ENCODE results near the gene NTN1.

NTN1 gene

DNA sequence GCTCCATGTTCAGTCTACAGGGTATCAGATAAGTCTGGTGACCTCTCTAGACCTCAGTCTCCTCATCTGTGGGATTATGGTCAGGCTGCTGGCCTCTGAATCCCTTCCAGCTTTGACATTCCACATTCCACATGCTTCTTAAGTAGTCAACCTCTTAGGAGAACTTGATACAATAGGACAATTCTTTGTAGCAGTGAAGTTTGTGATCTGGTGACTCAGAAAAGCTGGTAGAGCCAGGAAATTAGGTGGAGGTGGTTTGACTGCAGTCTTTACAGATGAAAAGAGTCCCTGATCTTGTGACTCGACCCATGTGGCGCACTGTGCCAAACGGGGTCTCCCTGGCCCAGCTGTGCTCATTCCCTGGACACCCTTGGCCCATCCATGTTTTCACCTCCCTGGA, 147.8 kb downstream of the NTN1 start:
- no peak for DNase-seq

DNA sequence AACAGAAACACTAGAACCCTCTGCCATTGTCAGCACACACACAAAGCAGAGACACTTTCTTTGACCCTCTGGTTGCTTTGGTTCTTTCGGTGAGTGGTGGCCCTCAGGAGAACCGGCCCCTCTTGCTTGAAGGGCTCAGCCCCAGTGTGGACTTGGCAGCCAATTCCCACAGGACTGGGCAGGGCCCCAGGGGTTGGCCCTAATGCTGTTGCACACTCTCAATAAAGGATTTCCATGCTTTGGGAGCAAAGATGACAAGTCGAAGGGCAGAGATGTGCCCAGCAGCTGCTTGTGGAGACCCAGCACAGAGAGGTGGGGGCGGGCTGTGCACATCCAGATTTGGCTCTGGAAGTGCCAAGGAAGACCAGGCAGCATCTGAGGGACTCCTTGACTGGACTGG, 149.0 kb downstream of the NTN1 start:
- DNase-seq = no peak

DNA sequence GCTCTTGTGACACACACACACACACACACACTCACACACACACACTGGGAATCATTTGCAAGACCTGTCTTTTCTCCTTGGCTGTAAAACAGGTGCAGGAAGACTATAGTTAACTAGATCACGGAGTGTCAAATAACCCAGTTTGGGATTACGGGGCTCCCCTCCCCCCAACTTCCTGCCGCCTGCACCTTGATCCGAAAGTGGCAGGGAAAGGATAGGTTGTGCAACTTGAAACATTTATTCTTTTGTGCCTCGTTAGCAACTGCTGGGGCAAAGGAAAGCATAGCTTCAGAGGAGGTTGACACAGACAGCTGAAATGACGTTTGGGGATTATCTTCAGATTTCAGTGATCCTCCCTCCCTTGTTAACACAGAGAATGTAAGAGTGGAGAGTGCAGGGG, 149.5 kb downstream of the NTN1 start:
- no peak for DNase-seq

DNA sequence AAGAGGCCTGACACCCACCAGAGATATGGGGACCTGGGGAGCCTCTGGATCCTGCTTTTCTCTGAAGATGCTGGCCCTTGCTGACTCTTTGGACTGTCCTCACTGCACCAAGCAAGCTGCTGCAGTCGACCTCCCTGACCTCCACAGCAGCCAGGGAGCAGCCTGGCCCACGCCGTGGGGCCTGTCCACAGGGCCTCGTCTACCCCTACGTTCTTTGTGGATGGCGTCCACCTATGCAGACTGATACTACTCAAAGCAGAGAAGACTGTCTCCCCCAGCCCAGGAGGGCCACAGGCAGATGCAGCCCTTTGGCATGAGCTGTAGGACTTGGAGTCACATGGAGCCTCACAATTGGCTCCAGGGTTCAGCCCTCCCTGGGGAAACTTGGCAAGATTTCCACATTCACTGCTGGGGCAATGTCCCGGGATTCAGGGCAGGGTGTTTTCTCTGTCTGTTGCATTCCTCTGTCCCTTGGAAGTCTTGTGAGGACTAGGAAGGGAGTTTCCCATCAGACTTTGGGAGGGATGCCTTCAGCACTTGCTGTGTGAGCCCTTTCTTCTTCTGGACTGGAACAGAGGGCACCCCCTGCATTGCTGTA, 152.2 kb downstream of the NTN1 start:
- DNase-seq = no peak

DNA sequence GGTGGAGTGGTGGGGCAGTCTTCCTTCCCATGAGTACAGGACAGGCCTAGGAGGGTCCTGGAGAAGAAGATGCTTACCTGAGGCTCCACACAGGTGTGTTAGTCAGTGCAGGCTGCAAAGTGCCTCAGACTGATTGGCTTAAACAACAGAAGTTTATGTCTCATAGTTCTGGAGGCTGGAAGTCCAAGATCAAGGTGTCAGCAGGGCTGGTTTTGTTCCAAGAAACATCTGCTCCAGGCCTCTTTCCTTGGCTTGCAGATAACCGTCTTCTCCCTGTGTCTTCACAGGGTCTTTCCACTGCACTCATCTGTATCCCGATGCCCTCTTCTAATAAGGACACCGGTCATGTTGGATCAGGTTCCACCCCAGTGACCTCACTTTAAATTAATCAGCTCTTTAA, 153.0 kb downstream of the NTN1 start:
- DNase-seq = no peak

DNA sequence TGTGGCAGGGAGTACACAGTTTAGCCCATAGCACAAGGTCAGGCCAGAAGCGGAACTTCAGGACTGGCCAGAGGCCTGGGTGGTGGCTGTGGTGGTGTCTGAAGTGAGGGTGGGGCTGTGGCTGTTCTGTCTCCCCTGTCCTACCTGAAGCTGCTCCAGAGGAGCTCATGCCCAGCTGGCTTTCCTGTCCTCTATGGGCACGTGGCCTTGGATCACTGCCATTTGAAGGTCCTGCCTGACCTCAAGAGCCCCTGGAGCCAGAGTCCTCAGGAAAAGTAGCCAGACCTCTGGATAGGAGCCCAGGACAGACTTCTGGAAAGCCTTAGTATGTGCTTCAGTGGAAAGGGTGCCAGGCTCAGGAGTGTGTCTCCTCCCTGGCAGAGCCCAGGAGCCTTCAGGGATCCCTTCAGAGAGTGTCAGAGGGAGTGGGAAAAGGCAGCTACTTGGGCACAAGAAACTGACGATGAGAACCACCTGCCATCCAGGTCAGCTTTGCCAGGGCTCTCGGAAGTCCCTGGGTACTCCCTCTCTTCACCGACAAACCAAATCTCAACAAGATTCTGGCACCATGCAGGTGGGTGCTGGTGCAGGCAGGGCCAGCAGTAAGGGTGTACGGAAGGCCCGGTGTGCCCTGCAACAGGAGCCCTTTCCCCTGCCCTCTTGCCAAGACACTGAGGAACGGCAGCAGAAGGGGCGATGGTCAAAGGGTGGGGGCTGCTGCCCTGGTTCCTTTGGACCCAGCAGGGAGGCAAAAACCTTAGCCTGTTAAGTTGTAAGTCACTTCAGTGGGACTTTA, 153.7 kb downstream of the NTN1 start:
- no peak for DNase-seq

DNA sequence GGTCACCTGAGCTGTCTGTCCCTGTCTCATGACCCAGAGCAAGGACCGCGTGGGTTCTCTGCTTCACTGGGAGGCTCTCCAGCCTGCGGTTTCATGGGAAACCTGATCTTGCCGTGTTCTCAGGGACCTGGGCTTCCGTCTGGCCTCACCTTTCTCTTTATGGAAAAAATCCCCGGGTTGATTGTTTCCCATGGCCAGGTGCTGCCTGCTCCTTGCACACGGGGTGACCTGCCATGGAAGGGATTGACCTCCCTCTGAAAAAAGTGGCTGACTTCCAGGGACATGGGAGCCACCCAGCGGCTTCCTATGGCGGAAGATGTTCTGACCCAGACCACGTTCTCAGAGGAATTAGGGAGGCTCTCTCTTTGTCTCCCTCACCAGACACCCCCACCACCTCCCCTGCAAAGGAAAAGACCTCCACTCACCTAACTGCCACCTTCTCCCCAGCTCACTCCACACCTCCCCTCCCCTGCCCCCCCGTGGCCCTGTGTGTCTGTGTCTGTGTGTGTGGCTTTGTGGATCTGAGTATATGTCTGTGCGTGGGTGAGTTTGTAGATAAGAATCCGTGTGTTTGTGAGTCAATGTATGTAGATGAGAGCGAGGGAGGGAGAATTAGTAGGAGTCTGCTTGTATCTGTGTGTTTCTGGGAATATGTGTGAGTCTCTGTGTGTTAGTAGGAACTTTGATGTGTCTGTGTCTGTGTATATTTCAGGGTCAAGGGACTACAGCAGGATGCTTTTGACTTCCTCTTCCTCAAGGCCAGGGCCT, 154.6 kb downstream of the NTN1 start:
- DNase-seq = peak; percentile 21

DNA sequence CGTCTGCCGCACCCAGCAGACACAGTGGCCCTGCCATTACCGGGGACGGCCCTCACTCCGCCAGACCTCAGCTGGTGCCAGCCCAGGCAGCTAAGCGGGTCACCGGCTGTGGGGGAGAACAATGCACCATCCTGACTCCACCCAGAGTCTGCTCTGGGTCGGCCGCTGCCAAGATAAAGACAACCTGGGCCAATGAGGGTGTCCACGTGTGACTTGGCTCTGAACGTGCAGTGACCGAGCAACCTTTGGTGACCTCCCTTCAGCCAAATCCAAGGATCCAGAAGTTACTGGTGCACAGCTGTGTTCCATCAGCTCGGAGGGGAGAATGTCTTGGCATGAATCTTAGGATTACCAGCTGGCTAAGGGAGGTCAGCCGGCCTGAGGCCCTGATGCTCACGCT, 155.9 kb downstream of the NTN1 start:
- DNase-seq = no peak

DNA sequence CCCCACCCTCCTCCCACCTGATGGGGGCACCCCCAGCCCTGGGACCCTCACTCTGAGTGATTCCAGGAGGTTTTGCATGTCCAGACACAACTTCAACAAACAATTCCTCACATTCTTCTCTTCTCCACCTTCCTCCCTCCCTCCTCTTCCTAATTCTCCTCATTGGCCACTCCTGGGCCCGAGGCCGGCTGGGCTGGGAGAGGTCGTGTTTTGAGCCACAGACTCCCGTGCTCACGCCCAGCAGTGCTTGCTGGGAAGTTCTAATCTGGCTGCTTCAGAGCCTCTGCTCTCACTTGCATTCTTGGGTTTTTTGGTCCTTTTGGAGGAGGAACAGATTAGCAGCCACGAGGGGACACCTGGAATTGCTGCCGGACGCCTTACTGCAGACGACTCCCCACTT, 157.0 kb downstream of the NTN1 start:
- no peak for DNase-seq

DNA sequence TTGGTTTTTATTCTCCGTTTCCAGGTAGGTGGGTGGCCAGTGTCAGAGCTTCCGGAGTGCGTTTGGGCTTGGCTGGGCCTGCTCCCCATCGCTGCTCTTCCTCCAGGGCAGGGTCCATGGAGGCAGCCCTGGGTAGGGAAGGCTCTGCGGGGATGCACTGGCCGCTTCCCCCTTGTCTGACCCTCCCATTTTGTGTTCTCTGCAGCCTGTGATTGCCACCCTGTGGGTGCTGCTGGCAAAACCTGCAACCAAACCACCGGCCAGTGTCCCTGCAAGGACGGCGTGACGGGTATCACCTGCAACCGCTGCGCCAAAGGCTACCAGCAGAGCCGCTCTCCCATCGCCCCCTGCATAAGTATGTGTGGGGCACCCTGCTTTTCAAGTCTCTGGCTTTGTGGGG, 158.3 kb downstream of the NTN1 start:
- no peak for DNase-seq

DNA sequence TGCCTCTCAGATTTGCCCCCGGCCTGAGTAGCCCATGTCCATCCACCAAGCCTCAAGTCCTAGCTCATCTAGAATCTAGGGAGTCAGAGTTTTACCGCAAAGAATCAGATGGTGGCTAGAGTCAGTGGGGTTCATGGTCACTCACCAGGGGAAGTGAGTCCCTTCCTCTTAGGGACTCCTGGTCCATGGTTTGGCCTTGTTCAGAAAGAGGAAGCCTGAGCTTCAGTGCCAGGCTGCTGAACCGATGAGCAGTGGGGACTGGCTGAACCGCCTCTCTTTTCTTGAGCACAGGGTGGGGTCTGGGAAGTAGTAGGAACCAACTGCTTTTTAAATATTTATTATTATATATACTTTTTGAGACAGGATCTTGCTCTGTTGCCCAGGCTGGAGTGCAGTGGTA, 160.3 kb downstream of the NTN1 start:
- DNase-seq = peak; percentile 21

DNA sequence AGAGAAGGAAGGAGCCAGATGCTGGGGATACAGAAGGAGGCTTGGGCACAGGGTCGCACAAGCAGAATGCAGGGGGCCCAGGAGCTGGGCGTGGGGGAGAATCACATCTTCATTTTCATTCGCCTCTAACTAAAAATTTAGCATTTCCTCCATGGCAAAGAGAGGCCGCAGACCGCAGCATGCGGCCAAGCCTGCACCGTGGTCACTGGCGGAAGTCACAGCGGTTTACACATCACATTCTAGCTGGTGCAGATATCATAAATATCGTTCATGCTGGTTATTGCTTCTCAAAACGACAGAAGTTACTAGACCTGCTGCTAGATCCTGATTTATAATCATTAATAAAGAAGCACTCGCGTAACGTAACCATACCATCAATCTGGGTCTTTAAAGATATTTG, 162.0 kb downstream of the NTN1 start:
- no peak for DNase-seq

DNA sequence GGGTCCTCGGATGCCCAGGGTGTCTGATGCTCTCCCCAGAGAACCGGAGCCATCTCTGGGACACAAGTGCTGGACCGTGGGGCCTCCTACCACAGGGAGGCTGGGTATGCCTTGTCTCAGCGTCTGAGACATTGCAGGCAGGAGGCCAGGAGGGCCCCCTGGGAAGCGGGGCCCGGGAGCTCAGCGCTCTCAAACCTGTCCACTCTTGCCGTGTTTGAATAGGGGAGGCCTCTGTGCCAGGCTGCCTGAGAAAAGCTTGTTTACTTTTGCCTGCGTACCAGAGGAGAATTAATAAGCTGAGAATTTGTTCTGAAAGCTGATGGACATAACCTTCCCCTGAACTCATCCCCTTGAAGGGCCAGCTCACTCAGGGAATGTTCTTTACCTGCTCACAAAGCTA, 163.8 kb downstream of the NTN1 start:
- no peak for DNase-seq

DNA sequence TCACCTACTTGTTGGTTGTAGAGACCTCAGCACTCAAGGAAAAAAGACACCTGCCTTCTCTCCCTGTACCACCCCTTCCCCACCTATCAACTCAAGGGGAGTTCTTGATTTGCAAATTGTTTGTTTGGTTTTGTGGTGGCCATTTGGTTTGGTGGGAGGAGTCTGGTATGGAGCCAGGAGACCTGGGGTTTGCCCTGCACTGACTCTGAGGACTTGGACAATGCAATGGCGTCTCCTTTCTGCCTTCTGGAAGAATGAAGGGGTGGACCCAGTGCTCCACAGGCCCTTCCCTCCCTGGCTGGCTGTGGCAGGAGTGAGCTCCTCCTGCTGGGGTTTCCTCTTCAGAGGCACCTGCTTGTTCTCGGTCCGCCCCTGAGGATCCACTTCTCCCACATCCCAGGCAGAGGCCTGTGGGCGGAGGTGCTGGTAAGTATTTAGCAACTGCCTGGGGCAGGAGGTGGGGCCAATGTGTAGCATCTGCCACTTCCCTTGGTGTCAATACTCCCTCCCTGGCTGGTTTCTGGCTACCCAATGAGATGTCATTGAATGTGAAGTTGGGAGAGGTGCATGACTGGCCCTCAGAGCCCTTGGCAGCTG, 164.5 kb downstream of the NTN1 start:
- DNase-seq = no peak

DNA sequence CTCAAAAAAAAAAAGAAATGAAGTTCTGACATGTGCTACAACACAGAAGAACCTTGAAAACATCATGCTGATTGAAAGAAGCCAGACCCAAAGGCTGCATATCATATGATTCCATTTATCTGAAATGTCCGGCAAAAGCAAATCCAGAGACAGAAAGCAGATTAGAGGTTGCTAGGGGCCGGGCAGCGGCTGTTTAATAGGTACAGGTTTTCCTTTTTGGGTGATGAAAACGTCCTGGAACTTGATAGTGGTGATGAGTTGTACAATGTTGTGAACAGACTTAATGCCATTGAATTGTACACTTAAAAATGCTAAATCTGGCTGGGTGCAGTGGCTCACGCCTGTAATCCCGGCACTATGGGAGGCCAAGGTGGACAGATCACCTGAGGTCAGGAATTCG, 166.5 kb downstream of the NTN1 start:
- DNase-seq = no peak

DNA sequence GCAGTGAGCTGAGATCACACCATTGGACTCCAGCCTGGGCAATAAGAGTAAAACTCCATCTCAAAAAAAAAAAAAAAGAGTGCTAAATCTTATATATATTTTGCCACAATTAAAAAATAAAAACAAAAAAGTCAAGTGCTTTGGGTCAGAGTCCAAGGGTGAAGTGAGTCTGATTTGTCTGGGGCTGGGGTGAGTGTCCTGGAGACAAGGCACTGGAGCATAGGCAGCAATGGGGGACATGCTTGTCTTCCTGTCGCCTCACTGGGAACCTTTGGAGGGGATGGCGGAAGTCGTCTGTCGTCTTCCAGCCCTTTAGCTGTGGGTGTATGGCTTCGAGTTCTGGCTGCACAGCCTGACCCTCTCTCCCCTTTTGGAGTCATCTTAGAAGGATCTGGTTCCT, 167.1 kb downstream of the NTN1 start:
- DNase-seq = no peak

DNA sequence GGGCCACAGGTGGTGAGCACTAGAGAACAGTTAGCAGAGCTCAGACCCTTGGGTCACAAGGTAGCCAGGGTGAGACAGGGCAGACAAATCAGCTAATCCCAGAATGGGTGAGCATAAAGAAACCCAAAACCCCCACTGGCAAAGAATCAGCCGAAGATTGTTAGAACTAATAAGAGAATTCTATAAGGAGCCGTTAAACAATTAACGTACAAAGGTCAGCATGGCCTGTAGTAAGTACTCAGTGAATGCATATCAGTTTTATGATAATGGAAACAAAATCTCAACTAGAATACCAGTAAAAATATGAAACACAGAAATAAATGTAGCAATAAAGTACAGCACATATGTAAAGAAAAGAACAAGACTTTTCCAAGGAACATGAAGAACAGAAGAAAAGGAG, 168.6 kb downstream of the NTN1 start:
- no peak for DNase-seq

DNA sequence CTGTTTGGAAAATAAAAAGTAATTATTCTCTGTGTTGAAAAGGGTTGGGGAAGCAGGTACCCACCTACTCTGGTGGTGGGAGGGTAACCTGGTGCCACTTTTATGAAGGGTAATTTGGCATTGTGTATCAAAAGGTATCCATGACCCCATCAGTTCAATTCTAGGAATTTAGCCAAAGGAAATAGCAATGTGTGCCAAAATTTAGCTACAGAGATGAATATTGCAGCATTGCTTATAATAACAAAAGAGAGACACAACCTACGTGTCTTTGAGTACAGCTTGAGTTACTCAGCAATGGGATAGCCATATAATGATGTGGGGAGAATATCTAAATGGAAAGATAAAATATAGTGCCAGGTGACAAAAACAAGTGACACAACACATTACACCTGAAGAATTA, 170.7 kb downstream of the NTN1 start:
- no peak for DNase-seq

DNA sequence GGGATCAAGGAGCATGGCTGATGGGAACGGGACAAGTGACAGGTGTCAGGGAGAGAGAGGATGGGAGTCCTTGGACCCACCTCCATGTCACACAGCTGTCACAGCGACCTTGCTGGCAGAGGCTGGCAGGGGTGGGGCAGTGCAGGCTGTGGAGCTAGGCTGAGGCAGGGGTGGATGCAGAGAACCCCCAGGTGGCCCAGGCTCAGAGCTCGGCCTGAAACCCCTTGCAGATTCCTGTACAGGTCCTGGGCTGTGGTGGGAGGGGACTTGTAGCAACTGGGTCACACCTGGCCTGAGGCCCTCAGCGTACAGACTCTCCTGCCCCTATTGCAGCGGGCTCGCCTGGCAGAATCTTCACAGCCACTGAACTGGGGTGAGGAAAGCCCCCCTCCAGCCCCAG, 174.1 kb downstream of the NTN1 start:
- no peak for DNase-seq

DNA sequence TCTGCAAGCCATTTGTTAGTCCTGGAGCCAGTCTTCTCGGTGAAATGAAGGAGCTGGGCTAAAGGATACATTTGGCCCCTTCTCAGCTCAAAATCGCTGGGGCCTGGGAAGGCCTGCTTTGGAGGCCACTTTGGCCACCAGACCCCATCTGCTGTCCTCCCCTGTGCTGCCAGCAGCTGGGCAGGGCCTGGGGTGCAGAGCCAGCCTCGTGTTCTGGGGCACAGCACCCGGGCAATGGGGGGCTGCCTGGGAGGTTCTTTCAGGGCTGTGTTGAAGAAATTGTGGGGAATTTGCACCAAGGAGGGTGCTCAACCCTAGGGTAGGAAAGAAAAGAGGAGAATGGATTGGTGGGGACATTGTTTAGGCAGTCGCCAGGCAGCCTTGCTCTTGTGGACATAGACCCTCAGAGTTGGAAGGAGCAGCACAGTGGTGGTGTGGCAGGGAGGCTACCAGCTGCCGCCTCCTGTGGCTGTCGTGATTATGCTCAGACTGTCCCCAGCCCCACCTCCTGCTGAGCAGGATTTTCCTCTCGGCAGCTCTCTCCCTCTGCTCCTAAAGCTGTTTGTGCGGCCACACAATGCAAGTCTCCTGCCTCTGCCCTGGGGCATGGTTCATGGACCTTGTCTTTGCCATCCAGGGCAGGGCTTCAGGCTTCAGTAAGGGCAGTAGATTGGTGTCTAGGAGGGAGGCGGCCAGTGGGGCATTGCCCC, 174.8 kb downstream of the NTN1 start:
- no peak for DNase-seq

DNA sequence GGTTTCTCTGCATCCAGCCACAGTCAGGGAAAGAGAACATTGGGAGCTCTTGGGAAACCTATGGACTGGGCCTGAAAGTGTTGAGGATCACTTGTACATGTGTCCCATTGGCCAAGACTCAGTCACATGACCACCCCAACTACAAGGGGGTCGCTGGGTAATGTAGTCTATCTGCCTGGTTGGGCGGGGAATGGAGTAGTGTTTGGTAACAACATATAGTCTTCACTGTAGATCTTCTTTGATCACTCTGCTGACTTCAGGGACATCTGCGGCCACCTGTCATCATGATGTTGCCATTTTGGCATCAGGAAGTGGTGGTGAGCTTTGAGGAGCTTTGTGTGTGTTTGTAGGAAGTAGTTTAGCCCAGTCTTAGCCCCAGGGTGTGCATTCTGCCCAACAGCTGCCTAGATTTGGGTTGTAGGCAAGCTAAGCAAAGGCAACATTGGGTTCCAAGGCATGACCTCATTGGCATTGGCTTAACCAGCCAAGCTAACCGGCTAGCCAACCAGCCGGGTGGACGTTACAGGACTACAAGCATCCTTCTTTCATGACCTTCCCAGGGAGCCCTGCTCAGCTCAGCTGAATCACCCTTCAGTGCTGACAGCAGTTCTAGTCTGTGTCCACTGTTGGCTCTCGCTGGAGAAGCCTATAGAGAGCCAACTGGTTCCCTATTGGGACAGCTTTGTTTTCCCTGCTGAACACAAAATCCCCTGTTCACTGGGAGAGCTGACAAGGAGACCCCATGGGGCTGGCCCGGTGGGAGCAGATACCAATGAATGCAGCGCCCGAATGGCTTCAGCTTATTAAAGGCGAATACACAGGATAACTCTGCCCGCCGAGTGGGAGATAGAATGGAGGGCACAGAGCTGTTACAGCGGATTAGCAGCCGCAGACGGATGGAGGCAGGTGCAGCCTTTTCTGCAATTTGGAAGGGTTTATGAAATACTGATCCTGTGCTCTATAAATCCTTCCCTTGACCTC, 178.6 kb downstream of the NTN1 start:
- no peak for DNase-seq

Measured in OCI-M1 (cell line).